PC-9 (cell line): ENCODE results near the gene SPRING1.

ENCODE experiments used
- EZH2 ChIP-seq: fragments of 200-600 bp; sonication (generic); IDR thresholded peaks from 2 replicates; pipeline ENCODE4 v1.8.0; 2017; ENCODE audit warnings: antibody characterized with exemption, low read depth
- TF ChIP-seq, protein P1 (sequence below): fragments of 200-600 bp; sonication (generic); conservative IDR thresholded peaks from 2 replicates; pipeline ENCODE4 v1.6.1; 2017; ENCODE audit warnings: mixed run types, antibody characterized with exemption, mild to moderate bottlenecking, moderate library complexity

GRCh38 chr12:116759783-116760621 is 22.1 kb upstream of the SPRING1 start:
- TF ChIP-seq EZH2 = no peak
- TF ChIP-seq, protein P1, sequence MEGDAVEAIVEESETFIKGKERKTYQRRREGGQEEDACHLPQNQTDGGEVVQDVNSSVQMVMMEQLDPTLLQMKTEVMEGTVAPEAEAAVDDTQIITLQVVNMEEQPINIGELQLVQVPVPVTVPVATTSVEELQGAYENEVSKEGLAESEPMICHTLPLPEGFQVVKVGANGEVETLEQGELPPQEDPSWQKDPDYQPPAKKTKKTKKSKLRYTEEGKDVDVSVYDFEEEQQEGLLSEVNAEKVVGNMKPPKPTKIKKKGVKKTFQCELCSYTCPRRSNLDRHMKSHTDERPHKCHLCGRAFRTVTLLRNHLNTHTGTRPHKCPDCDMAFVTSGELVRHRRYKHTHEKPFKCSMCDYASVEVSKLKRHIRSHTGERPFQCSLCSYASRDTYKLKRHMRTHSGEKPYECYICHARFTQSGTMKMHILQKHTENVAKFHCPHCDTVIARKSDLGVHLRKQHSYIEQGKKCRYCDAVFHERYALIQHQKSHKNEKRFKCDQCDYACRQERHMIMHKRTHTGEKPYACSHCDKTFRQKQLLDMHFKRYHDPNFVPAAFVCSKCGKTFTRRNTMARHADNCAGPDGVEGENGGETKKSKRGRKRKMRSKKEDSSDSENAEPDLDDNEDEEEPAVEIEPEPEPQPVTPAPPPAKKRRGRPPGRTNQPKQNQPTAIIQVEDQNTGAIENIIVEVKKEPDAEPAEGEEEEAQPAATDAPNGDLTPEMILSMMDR = no peak
